GM12873 (cell line): ENCODE results near the gene HIVEP3.

Experiments
- TF ChIP-seq, protein P1 (sequence below): IDR thresholded peaks from 2 replicates; pipeline ENCODE4 v1.5.1; 2012; ENCODE audit warnings: low read depth, mild to moderate bottlenecking, moderate library complexity, low read length, control low read depth; ENCODE audit not compliant: insufficient read depth; ENCODE audit errors: missing control alignments

Gene HIVEP3

DNA sequence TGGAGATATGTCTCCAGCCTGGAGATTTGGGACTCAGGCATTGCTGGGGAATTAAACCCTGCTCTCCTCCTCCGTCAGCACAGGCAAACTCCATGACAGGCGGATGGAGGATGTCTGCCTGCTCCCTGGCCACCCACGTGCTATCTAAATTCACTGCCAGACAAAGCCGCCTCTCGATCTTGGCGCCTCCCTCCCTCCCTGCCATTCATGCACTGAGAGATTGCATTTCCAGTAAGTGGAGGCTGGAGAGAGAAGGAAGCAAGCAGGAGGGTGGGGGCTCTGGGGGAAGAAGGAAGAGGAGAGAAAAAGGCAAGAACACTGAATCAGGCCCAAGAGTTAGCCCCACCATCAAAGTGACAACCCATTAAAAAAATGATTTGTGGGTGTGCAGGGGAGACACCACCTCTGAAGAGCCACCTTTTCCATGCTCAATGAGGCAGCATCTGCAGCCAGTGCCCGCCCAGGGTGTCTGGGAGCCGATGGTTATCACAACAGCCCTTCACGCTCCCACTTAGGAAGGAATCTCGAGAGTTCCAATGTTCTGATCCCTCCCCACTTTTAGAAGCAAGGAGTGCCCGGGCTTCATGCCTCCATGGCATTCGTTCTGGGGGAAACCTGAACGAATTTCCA lies 183.0 kb downstream of the HIVEP3 start:
- TF ChIP-seq, protein P1, sequence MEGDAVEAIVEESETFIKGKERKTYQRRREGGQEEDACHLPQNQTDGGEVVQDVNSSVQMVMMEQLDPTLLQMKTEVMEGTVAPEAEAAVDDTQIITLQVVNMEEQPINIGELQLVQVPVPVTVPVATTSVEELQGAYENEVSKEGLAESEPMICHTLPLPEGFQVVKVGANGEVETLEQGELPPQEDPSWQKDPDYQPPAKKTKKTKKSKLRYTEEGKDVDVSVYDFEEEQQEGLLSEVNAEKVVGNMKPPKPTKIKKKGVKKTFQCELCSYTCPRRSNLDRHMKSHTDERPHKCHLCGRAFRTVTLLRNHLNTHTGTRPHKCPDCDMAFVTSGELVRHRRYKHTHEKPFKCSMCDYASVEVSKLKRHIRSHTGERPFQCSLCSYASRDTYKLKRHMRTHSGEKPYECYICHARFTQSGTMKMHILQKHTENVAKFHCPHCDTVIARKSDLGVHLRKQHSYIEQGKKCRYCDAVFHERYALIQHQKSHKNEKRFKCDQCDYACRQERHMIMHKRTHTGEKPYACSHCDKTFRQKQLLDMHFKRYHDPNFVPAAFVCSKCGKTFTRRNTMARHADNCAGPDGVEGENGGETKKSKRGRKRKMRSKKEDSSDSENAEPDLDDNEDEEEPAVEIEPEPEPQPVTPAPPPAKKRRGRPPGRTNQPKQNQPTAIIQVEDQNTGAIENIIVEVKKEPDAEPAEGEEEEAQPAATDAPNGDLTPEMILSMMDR: no peak

DNA sequence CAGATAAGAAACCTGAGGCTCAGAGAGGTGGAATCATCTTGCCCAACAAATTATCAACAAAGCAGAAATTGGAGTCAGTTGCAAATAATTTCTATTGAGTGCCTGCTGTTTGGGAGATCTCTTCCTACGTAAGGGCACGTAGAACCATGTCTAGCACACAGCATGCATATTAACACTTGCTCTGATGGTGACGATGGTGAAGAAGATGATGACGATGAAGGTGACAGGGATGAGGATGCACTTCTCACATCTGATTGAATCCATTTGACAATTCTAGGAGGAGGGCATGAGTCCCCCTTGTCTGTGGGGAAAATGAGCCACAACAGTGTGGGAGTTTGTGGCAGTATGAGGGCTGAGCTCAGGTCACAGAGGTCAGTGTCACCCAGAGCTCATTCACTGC lies 183.6 kb downstream of the HIVEP3 start:
- TF ChIP-seq, protein P1: no peak

DNA sequence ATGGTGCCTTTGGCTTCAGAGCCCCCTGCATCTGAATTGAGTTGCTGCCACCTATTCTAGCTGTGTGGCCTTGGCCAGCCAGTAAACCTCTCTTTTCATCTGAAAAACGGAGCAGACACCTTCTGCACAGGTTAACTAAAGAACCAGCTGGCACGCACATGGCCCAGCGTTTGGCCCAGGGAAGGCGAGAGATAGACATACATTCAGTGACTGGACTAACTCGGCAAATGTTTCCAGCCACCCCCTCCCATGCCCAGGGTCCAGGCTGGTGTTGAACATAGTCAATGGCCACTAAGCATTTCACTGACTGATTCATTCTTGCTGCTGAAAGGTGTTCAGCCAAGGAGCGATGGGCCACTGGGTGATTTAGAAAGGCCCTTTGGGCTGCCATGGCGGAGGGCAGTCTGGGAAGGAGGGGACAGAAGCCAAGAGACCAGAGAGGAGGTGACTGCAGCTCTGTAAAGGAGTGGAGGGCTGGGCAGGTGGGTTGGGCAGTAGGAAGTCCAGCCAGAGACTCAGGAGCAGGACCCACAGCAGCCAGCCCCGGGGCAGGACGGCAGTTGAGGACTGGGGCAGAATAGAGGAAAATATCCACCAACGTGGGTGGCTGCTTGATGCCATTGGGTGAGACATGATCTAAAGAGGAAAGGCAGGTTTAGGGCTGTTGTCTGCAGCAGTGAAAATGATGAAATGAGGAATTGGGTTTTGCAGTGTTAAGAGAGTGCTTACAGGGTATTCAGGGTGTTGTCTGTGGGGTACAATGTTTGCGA lies 184.3 kb downstream of the HIVEP3 start:
- TF ChIP-seq, protein P1: no peak

DNA sequence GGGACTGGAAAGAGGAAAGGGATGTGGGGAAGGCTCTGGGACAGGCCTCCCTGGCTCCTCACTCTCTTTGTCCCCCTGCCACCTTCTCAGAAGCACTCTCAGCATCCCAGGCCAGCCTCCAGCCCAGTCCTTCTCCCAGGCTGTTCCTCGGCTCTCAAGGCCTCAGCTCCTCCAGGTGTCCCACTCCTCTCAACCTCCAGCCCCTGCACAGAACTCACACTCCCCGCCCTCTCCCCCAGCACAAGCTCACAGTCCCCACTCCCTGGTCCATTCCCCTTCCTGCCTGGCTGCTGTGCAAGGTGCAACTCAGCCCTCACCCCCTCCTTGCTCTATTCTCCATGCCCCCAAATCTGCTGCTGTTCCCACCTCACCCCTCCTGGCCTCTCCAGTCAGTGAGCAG lies 185.0 kb downstream of the HIVEP3 start:
- TF ChIP-seq, protein P1: no peak

DNA sequence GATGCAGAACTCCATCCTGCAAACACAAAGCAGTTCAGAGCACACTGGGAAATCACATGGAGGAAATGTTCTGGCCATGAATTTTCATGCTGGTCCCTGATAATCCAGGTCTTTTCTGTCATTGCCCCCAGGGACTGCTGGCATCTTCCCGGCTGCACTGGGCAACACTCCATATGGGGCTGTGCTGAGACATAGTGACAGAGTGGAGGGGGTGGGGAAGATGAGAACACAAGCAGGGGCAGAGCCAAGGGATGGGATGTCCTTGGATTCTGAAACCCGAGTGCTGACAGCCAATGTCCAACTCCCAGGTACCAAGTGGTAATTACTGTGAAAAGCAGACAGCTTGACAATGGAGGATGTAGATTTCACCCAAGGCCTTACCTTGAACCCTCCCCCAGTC lies 185.7 kb downstream of the HIVEP3 start:
- TF ChIP-seq, protein P1: no peak

DNA sequence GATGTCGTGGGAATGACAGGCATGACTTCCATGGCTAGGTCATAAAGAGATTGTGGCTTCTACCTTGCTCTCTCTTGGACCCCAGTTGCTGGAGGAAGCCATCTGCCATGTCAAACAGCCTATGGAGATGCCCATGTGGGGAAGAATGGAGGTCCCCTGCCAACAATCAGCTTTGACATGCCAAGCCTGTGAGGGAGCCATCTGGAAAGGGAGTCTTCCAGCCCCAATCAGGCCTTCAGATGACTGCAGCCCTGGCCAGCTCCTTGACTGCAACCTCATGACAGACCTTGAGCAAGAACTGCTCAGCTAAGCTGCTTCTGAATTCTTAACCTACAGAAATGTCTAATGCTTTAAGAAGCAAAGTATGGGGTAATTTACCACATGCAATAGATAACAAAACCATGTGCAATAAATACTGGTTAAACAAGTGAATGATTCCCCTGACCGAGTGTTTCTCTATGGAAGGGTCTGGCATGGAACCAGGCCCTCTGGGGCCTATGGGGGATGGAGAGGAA lies 187.1 kb downstream of the HIVEP3 start:
- TF ChIP-seq, protein P1: no peak

DNA sequence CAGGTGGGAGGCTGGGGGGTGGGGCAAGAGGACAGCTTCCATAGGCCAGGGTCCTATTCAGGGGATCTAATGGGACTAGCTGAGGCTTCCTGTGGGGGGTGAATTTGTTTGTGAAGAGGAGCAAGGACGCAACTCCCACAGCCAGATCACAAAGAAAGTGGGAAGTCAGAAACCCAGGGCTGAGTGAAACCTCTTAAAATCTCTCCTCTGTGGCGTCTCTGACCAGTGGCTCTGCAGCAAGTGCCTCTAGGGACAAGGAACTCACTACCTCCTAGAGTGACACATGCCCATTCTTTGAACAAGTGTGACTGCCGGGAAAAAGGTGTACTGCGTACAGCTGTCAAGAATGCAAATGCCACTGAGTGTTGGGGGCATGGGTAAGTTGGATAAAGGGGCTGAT lies 187.9 kb downstream of the HIVEP3 start:
- TF ChIP-seq, protein P1: no peak
